Kidney glomerular epithelial cell (primary cell): ENCODE measurements around the gene FOXA3.
"Not testable (repeated sequence)": the region's sequence is repeated elsewhere in the genome, so short reads cannot be mapped to it uniquely, and the experiment has no call there.

Source experiments
- DNase-seq: peaks from one replicate; lab custom pipeline; 2025; lab: John Stamatoyannopoulos, UW

FOXA3 gene

GRCh38 chr19:45890877-45891276 is 26.8 kb downstream of the FOXA3 start:
- DNase-seq = no peak

- no peak for DNase-seq
Measured at GRCh38 chr19:45895519-45895972, 31.4 kb downstream of the FOXA3 start.

GRCh38 chr19:45895983-45896599 is 32.0 kb downstream of the FOXA3 start:
- DNase-seq = not testable (repeated sequence)

GRCh38 chr19:45897261-45897812 is 33.2 kb downstream of the FOXA3 start:
- DNase-seq = no peak

GRCh38 chr19:45899253-45899652 is 35.1 kb downstream of the FOXA3 start:
- DNase-seq = no peak

- DNase-seq = no peak
Measured at GRCh38 chr19:45899919-45900589, 35.9 kb downstream of the FOXA3 start.

- DNase-seq = no peak
Measured at GRCh38 chr19:45900738-45901431, 36.8 kb downstream of the FOXA3 start.

- DNase-seq = no peak
Measured at GRCh38 chr19:45901432-45901911, 37.3 kb downstream of the FOXA3 start.

- DNase-seq = no peak
Measured at GRCh38 chr19:45901912-45902650, 38.0 kb downstream of the FOXA3 start, which contains the start of gene MYPOP. Gene MYPOP (minus strand): TSS chr19:45902613. CDS start chr19:45901773, 840 bp downstream.

- DNase-seq = peak; percentile 90
Measured at GRCh38 chr19:45902651-45903625, 38.8 kb downstream of the FOXA3 start.

GRCh38 chr19:45905011-45905410 is 40.9 kb downstream of the FOXA3 start:
- DNase-seq = no peak

GRCh38 chr19:45906221-45906620 is 42.1 kb downstream of the FOXA3 start:
- no peak for DNase-seq

- DNase-seq = no peak
Measured at GRCh38 chr19:45908956-45909355, 44.8 kb downstream of the FOXA3 start.

GRCh38 chr19:45911291-45911690 is 47.2 kb downstream of the FOXA3 start:
- DNase-seq = no peak

- DNase-seq = no peak
Measured at GRCh38 chr19:45913874-45914830, 50.0 kb downstream of the FOXA3 start, which contains the start of gene NANOS2. Gene NANOS2 (minus strand): TSS chr19:45914778. CDS start chr19:45914693, 85 bp downstream.

- DNase-seq = no peak
Measured at GRCh38 chr19:45917421-45918091, 53.4 kb downstream of the FOXA3 start.

- DNase-seq = no peak
Measured at GRCh38 chr19:45918721-45919120, 54.6 kb downstream of the FOXA3 start.

- no peak for DNase-seq
Measured at GRCh38 chr19:45919678-45920077, 55.6 kb downstream of the FOXA3 start.

GRCh38 chr19:45920458-45920857 is 56.3 kb downstream of the FOXA3 start:
- DNase-seq = no peak
